SHP77 (cell line): ENCODE results near the gene F8.
A peak's percentile ranks its signal among the peaks of the same experiment; 100 is the strongest.
"Not testable (repeated sequence)": the region's sequence is repeated elsewhere in the genome, so short reads cannot be mapped to it uniquely, and the experiment has no call there.

Experiments used
- DNase-seq, 2 experiments: peaks; one replicate each; lab custom pipeline; 2025; lab: John Stamatoyannopoulos, UW

The F8 gene

DNA sequence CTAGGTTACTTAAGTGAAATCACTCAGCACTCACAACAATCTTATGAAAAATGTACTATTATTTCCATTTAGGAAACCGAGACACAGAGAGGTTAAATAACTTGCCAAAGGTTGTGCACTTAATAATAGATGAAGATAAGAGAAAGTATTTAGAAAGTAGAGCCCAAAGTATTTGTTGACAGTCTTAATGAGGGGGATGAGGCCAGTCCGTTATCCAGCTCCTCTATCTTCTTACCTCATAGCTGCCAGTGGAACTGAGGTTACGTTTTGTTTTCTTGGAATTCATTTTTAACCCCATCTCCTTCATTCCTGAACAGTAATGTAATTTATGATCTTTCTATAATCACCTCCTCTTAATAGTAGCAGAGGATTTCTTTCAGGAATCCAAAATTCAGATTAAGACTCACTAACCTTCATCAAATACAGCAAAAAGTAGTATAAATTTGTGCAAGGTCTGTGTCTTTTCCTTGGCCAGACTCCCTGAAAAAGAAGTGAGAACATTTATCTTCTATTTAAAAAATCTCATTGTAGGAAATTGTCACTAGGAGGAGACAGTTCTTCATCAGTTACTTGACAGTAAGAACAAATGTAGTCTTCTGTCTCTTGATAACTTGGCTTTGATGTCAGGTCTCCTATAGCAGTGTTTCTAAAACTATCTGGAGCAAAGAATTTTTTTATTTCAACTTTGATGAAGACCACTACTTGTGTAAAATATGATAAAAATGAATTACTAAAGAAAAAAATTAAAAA, 35.5 kb downstream of the F8 start:
- DNase-seq: no peak

DNA sequence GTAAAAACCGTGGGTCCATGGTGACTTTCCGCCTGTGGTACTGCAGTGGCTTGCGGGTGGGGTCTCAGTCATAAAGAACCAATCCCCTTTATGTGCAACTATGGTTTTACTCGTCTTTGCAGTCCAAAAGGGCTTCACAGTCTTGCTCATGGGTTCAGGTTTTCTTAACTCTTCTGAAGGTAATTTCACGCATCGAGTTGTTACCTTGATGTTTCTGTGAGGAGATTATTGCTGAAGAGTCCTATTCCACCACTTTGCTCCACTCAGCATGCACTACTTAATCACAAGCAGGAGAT, 41.5 kb downstream of the F8 start:
- DNase-seq: no peak

DNA sequence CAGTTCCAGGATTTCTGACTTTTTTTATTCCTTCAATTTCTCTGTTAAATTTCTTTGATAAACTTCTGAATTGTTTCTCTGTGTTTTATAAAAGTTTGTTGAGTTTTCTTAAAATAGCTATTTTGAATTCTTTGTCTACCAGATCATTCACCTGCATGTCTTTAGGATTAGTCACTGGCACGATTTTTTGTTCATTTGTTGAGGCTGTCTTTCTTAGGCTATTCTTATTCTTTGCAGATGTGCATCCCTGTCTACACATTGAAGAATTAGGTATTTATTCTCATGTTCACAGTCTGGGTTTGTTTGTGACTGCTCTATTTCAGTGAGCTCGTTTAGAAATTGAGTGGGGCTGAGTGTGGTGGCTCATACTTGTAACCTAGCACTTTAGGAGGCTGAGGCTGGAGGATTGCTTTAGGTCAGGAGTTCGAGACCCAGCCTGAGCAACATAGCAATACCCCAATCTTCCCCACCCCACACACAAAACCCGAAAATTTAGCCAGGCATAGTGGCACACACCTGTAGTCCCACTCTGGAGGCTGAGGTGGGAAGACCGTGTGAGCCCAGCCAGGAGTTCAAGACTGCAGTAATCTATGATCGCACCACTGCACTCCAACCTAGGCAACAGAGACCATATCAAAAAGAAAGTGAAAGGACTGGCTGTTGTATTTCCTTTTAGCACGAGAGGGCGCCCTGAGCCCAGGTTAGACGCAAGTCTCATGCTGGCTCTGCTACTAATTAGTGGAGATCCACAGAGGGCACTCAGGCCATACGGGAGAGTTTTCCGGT, 42.0 kb downstream of the F8 start:
- peak; percentile 48 to 50 for DNase-seq

DNA sequence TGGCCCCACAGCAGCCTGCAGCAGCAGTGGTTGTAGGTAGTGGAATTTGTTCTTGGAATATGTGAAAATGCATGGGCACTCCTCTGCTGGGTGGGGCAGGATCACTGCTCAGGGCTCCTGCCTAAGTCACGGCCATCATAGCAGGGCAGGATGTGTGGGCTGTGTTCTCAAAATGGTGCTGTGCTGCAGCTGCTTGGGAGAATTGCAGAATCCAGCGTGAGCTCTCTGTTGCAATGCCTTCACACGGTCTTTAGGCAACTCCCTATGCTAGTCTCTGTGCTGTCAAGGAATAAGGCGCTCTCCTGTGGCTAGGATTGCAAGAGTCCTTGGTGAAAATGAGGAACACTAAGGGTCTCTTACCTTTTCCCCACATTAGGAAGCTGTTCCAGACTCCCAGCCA, 42.9 kb downstream of the F8 start:
- DNase-seq: no peak

DNA sequence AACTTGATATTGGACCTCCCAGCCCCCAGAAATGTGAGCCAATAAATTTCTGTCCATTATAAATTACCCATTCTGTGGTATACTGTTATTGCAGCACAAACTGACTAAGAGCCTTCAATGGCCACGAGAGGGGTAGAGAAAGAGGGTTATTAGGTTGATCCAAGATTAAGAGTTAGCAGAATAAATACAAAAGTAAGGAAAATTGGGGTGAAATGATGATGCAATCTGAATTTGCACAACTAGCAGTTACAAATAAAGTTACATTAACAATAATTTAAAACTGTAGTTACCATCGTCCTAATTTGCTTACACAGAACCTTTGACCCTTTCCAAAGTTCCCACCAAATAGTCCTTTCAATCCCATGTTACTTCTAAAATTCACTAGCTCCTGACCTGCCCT, 54.2 kb downstream of the F8 start:
- DNase-seq: no peak

DNA sequence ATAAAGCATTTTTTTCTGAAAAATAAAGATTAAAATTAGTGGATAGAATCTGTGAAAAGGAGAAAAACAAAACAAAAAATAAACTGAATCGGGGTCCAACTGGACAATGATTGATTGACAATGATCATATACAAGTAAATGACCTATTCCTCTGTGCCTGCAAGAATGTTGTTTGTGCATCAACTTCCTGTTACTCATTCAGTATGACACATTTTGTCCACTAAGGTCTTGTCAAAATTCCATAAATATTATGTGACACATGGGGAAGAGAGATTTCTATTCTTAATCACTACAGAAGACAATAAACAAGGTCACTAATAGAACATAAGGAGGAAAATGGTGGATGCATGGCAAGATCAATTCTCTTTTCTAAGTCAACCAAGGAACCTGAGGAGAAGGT, 54.9 kb downstream of the F8 start:
- DNase-seq: no peak

DNA sequence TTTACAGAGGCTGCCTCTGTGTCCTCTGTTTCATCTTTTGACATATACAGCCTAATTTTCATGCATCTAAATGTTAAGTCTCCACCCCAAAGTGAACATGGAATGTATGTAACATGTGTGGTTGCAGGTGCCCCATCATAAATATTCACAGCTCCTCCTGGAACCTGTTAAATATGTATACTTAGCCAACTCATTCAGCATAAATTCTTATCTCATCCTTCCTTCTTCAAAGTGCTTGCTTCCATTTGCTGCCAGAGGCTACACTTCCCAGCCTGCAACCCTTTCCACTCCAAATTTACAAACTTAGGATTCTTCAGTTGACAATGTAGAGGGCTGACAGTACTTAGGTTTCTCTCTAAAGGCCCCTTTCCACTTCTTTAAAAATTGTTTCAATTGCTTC, 60.6 kb downstream of the F8 start:
- no peak for DNase-seq

DNA sequence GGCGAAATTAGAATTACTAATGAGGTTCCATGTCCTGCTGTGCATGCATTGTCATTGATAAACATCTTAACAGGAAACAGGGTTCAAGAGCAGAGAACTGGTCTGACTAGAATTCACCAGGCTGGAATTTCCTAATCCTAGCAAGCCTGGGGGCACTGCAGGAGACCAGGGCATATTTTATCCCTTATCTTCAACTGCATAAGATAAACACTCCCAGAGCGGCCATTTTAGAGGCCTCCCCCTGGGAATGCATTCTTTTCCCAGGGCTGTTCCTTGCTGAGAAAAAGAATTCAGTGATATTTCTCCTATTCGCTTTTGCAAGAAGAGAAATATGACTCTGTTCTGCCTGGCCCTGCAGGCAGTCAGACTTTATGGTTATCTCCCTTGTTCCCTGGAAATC, 66.7 kb downstream of the F8 start:
- not testable (repeated sequence) for DNase-seq

DNA sequence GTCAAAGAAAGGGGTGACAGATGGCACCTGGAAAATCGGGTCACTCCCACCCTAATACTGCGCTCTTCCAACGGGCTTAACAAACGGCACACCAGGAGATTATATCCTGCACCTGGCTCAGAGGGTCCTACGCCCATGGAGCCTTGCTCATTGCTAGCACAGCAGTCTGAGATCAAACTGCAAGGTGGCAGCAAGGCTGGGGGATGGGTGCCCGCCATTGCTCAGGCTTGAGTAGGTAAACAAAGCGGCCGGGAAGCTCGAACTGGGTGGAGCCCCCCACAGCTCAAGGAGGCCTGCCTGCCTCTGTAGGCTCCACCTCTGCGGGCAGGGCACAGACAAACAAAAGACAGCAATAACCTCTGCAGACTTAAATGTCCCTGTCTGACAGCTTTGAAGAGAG, 83.3 kb downstream of the F8 start:
- DNase-seq: not testable (repeated sequence)

DNA sequence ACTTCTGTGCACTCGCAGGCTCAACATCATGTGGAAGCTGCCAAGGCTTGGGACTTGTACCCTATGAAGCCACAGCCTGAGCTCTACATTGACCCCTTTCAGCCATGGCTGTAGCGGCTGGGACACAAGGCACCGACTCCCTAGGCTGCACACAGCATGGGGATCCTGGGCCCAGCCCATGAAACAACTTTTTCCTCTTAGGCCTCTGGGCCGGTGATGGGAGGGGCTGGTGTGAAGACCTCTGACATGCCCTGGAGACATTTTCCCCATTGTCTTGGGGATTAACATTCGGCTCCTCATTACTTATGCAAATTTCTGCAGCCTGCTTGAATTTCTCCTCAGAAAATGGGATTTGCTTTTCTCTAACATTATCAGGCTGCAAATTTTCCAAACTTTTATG, 97.8 kb downstream of the F8 start:
- DNase-seq: not testable (repeated sequence)

DNA sequence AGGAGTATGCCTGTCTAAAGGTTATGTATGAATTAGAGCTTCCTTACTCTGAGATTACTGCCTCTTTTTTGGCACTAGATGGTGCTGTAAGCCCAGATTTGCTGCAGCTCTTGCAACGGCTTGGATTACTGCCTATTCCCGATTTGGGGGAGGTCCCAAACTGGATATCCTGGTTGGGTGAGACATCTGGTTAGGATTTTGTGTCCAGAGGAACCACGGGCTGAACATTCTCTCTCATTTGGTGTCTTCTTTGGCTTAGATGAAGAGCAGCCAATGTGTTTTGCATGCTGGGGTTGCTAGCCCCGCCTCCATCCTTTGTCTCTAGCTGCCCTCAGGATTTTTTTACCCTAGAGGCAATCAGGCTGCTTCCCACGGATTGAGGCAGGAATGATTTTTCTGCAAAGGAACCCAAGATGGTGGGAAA, 104.5 kb downstream of the F8 start:
- DNase-seq: peak; percentile 28 to 33

DNA sequence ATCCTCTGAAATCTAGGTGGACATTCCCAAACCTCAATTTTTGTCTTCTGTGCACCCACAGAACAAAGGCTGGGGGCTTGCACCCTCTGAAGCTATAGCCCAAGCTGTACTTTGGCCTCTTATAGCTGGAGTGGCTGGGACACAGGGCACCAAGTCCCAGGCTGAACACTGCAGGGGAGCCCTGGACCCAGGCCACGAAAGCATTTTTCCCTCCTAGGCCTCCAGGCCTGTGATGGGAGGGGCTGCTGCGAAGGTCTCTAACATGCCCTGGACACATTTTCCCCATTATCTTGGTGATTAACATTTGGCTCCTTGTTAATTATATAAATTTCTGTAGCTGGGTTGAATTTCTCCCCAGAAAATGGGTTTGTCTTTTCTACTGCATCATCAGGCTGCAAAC, 108.5 kb downstream of the F8 start:
- DNase-seq: no peak

DNA sequence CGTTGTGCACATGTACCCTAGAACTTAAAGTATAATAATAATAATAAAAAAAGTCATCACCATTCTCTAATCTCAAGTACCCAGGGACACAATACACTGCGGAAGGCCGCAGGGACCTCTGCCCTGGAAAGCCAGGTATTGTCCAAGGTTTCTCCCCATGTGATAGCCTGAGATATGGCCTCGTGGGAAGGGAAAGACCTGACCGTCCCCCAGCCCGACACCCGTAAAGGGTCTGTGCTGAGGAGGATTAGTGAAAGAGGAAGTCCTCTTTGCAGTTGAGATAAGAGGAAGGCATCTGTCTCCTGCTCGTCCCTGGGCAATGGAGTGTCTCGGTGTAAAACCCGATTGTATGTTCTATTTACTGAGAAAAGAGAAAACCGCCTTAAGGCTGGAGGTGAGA, 112.0 kb downstream of the F8 start:
- not testable (repeated sequence) for DNase-seq

DNA sequence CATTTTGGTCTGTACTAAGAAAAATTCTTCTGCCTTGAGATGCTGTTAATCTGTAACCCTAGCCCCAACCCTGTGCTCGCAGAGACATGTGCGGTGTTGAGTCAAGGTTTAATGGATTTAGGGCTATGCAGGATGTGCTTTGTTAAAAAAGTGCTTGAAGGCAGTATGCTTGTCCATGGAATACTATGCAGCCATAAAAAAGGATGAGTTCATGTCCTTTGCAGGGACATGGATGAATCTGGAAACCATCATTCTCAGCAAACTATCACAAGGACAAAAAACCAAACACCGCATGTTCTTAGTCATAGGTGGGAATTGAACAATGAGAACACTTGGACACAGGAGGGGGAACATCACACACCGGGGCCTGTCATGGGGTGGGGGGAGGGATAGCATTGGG, 112.5 kb downstream of the F8 start:
- not testable (repeated sequence) for DNase-seq

DNA sequence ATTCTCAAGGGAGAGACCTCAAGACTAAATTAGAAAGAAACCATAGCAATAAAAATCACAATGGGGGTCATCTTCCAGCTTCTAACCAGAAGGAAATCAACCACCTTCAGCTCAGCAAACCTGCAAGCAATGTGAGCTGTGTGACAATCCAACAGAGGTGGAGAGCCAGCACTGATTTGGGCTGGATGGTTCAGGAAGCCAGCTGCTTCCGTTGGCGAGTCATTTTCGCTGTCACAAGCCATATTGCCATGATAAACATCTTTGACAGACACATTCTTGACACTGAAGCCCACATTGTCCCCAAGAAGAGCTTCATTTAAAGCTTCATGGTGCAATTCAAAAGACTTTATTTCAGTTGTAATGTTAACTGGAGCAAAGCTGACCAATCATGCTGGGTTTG, 113.7 kb downstream of the F8 start:
- no peak for DNase-seq

DNA sequence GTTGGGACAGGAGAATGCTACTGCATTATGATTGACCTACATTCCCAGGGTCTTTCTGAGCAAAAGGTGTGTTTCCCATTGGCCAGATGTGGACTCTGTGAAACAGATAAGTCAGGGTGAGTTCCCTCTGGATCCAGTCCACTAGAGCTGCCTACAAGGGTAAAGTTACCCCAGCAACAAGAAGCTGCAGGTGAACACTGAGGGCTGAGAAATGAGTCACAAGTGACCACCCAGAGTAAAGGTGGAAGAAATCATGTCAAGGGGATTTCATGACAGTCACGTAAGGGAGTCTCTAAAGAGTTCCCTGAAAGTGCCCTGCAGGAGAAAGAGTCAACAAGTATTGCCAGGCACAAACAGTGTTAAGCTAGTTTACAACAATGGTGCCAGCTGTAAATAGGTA, 120.1 kb downstream of the F8 start:
- DNase-seq: no peak

DNA sequence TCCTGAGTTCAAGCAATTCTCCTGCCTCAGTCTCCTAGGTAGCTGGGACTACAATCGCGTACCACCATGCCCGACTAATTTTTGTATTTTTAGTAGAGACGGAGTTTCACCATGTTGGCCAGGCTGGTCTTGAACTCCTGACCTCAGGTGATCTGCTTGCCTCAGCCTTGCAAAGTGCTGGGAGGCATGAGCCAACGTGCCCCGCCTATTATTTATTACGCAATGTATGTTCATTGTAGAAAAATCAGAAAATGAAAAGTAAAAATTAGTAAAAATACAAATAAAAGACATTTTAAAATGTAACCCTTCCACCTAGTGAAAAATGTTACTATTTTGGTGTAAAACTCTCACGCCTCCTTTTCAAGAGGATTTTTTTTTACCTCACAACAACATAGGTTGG, 122.2 kb downstream of the F8 start:
- no peak for DNase-seq

DNA sequence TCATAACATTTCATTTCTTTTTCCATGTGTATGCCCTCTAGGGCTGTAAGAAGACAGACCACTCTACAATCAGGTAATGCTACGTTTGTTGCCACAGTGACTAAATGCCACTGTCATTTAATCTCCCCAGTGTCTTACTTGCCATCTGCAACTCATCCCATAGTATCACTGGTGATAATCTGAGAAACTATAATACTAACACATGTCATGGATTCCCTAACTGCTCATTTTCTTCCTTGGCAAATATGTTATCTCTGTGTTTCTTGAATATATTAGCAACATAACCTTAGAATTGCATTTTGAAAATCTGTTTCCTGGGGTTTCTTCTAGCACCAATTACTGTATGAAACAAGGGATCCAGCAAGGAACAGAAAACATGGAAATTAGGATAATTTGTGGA, 130.2 kb downstream of the F8 start:
- no peak for DNase-seq

DNA sequence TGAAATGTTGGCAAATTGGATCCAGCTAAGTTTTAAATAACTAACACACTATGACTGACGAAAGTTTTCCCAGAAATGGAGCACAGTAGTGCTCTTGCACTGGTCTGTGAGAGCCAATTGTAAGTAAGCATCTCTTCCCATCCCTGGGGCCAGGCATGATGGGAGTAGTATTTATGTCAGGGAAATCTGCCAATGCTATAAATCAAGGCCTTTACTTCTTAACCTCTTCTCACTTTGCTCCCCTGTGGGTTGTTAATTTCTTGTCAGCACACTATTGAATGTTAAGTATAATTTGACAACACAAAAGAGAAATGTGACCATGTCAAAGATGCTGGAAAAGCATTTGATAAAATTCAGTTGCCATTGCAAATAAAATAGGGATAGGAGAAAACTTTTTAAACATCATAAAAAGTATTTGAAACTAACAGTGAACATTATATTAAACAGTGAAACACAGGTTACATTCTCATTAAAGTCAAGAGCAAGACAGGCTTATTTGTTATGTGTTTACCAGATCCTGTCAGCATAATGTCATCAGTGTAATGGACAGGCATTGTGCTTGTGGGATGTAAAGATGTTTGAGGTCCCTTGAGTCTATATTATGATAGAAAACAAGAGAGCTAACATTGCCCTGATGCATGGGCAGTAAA, 131.4 kb downstream of the F8 start:
- DNase-seq: no peak

DNA sequence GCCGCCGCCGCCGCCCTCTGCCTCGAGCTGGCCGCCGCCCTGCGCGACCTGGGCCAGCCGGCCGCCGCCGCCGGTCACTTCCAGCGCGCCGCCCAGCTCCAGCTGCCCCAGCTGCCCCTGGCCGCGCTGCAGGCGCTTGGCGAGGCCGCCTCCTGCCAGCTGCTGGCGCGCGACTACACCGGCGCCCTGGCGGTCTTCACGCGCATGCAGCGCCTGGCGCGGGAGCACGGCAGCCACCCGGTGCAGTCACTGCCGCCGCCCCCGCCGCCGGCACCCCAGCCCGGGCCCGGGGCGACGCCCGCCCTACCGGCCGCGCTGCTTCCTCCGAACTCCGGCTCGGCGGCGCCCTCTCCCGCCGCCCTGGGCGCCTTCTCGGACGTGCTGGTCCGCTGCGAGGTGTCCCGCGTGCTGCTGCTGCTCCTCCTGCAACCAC, 135.7 kb downstream of the F8 start:
- DNase-seq: not testable (repeated sequence)

DNA sequence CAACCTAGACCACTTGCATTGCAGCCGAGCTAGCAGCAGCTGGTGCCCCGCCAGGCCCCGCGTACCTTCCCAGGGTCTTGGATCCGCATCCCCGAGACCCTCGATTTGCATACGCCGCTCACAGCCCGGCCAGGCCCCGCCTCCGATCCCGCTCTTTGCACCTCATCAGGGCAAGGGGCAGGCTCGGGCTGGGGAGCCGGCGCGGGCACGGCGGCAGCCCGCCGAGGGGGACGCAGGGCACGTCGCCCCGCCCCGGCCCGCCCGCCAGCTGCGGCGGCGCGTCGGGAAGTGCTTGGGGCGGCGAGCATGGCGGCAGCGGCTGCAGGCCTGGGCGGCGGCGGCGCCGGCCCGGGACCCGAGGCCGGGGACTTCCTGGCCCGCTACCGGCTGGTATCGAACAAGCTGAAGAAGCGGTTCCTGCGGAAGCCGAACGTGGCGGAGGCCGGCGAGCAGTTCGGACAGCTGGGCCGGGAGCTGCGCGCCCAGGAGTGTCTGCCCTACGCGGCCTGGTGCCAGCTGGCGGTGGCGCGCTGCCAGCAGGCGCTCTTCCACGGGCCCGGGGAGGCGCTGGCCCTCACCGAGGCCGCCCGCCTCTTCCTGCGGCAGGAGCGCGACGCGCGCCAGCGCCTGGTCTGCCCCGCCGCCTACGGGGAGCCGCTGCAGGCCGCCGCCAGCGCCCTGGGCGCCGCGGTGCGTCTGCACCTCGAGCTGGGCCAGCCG, 136.3 kb downstream of the F8 start, which contains the start of gene F8A1:
TSS of gene F8A1 (plus strand) at position 287 of the 720 bp plus-strand sequence. CDS start at position 307, 20 bp downstream.
- not testable (repeated sequence) for DNase-seq

DNA sequence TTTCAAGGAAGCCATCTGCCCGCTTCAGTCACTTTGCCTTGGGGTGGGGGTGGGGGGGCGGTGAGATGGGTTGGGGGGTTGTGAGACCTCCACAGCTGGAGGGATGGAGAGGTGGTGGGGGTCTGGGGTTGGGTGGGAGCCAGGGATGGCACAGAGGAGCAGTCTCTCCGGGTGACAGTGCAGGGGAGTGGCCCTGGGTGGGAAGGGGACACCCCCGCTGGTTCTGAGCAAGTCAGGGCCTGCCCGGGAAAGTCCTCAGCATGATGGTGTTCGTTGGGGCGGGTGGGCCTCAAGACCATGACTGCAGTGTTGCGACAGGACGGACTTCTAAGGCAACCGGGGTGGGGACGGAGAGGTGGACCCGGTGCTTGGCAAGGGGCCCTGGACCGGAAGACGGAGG, 137.0 kb downstream of the F8 start:
- not testable (repeated sequence) for DNase-seq
